C4-2B (cell line): ENCODE measurements around the gene PXDC1.

Experiments
- CTCF ChIP-seq: fragments of 450-650 bp; conservative IDR thresholded peaks from 2 replicates; pipeline ENCODE4 v1.5.1; 2017; ENCODE audit warnings: mild to moderate bottlenecking
- ZFX ChIP-seq: fragments of 450-650 bp; IDR thresholded peaks from 2 replicates; pipeline ENCODE4 v1.6.1; 2017

DNA sequence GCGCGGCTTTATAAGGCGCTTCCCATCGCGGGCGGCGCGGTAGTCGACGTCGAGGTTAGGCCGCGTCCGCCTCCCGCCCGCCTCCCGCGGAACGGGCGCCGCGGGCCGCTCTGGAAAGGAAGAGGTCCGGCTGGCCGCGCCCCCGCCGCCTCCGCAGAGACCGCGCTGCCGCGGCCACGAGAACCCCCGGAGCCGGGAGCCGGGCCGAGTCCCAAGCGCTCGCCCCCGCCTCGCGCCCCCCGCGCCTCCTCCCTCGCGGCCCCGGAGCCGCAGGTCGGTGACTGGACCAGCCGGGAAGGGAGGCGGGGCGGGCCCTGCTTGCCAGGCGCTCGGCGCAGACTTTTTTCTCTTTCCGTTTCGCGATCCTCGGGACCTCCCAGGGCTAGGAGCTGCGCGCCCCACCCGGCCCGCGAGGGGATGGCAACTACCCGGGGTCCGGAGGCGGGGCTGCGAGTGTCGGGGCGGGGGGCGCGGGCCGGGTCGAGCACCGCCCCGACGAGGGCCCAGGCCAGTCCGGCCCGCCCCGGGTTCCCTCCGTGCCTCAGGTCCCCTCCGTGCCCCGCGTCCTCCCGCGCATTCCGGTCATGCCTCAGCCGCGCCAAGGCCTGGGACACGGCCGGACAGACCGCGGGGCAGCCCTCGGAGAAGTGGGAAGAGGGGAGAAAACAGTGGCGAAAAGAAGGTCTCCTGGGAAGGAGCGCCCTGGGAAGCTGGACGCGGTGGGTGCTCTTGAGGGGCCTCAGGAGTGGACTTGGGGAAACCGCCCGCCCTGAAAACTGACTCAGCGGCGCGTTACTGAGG is 417 bp upstream of the PXDC1 start:
- TF ChIP-seq CTCF (no peak), ZFX (peak; percentile 83; the same call in 1 of the 2 replicates)
